GM12892 (cell line): ENCODE results near the gene TANGO2.

ENCODE experiments used
- DNase-seq: peaks from one replicate; pipeline ENCODE4 v3.0.0; 2011; ENCODE audit not compliant: insufficient read length
- FAIRE-seq: peaks from 2 replicates; lab custom pipeline; 2011; peaks lifted over from hg19 to GRCh38; lab: Jason Lieb, UNC
- POLR2A ChIP-seq: IDR thresholded peaks from 2 replicates; pipeline ENCODE4 v1.6.1; 2011; ENCODE audit warnings: low read depth, low read length, control low read depth
- POLR2AphosphoS5 ChIP-seq: IDR thresholded peaks from 2 replicates; pipeline ENCODE4 v1.6.1; 2011; ENCODE audit warnings: low read depth, low read length, control low read depth
- TAF1 ChIP-seq: IDR thresholded peaks from 2 replicates; pipeline ENCODE4 v1.6.1; 2011; ENCODE audit warnings: low read depth, mild to moderate bottlenecking, control low read depth, low read length, borderline replicate concordance

Gene TANGO2

DNA sequence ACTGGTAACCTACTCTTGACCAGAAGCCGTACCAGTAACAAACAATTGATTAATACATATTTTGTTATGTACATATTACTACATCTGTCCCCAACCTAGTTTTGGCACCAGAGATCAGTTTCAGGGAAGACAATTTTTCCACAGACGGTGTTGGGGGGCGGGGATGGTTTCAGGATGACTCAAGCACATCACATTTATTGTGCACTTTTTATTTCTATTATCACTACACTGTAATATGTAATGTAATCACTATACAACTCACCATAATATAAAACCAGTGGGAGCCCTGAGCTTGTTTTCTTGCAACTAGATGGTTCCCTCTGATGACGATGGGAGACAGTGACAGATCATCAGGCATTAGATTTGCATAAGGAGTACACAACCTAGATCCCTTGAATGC, 74.6 kb downstream of the TANGO2 start:
- DNase-seq: no peak
- no peak for FAIRE-seq
- TF ChIP-seq POLR2A: no peak
- TF ChIP-seq TAF1: no peak
- TF ChIP-seq POLR2AphosphoS5: no peak

DNA sequence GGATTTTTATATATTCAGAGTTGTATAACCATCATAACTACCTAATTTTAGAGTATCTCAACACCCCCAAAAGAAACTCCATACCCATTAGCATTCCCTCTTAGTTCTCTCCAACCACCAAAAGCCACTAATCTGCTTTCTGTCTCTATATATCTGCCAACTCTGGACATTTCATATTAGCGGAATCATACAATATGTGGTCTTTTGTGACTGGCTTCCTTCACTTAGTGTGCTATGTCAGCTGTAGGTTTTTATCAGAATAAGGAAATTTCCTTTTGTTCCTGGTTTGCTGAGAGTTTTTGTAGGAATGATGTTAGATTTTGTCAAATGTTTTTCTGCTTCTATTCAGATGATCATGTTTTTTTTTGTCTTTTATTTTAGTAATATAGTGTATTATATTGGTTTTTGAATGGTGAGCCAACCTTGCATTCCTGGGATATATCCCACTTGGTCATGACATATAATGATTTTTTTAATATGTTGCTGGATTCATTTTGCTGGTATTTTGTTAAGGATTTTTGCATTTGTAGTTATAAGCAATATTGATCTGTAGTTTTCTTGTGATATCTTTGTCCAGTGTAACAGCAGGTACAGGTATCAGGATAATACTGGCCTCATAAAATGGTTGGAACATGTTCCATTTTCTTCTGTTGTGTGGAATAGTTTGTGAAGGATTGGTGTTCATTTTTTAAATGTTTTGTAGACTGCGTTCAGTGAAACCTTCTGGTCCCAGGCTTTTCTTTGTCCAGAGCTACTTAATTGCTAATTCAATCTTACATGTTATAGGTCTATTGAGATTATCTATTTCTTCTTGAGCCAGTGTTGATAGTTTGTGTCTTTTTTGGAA, 75.9 kb downstream of the TANGO2 start:
- no peak for FAIRE-seq

DNA sequence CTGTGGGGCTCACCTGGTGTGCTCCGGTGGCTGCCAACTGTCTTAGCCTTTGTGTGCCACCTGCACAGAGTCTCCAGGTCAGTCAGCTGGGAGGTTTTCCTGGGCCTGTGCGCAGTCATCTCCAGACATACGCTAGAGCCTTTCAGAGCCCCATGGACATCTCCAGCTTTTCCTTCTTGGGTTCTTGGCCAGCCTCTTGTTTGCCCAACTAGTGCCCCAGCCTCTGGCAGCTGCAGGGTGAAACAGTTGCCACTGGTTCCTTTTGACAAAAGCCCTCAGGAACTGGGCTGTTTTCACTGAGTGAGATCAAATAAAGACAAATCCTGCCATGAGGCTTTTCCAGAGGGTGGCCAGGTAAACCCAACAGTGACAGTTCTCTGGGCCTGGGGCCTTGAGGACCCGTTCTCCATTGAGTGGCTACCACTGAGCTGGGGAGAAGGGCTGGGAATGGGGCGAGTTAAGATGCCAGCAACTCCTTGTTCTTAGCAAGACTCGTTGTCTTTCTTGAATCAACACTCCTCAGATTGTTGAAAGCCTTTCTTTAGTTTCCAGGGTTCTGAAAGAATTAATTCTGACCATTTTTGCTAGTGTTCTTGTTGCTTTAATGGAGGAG, 78.3 kb downstream of the TANGO2 start:
- no peak for TF ChIP-seq TAF1
- no peak for TF ChIP-seq POLR2A
- no peak for TF ChIP-seq POLR2AphosphoS5
- DNase-seq (no peak), FAIRE-seq (no peak)

More for the DNA sequence above, 75.9 kb downstream of the TANGO2 start:
- DNase-seq: no peak
- TF ChIP-seq POLR2A: no peak
- no peak for TF ChIP-seq TAF1
- TF ChIP-seq POLR2AphosphoS5: no peak

DNA sequence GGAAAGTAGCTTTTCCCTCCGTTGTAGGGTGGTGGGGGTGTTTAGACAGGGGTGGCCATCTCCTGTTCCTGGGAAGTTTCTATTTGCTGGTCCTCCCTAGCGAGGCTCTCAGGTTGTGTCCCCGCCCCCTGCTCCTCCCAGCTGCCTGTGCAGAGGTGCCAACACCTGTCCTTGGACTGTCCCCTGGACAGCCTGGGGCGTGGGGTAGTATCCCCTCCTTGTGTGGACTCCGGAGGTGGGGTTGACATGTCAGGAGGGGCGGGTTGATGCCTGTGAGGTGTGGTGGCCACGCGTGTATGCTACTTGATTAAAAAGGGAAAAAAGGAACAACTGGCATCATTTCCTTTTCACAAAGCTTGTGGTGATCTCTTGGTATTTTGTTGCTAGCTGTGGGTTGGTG, 80.7 kb downstream of the TANGO2 start:
- FAIRE-seq: no peak
- DNase-seq: no peak
- no peak for TF ChIP-seq POLR2A
- no peak for TF ChIP-seq TAF1
- no peak for TF ChIP-seq POLR2AphosphoS5

DNA sequence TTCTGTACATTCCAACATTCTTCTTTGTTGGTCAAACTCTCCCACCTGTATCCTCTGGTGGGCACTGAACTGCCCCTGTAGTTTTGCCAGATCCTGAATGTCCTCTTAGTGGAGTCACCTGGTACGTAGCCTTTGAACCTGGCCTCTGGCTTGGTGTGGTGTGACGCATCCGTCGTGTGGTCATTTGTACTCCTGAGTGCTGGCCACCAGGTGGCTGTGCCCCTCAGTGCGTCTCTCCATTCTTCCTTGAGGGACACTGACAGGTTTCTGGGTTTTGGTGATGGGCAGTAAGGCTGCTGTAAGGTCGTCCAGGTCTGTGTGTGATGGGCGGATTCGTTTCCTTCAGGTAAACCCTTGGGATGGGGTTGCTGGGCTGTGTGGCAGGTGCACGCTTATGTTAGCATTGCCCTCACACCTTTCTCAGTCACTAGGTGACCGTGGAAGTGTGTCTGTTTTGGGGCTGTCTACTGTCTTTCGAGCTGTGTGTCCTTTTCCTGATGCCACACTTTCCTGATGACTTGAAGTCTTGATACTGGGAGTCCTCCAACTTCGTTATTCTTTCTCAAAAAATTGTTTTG, 81.4 kb downstream of the TANGO2 start:
- no peak for DNase-seq
- TF ChIP-seq POLR2A: no peak
- no peak for TF ChIP-seq POLR2AphosphoS5
- TF ChIP-seq TAF1: no peak
- FAIRE-seq: no peak

DNA sequence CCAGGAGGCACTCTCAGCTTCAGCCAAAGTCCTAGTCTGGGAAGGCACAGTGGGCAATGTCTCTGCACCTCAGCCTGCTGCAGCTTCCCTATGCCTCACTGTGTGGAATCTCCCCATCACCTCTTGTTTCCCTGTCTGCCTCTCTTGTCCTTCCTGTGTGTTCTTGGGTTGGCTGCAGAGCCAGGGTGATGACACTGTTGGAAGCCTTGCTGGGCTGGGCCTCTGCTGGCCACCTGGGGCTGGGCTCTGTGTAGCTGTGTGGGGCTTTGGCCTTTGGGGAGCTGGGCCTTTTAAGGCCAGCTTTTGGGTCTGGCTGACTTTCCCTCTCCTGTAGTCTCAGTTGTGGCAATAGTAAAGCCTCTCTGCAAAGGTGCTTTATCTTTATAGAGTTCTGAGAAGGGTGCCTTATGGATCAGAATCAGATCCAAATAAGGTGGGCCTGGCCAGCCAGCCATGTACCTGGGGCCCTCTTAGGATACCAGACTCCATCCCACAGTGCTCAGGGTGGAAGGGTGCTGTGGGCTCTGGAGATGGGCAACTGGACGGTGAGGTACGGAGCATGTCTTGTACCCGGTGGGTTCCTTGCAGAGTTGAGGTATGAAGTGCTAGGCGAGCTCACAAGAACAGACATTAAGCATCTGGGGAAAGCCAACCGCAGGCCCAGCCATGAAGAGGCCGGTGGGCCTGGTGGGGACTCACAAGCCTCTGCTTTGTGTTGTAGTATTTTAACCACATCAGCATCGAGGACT, 84.7 kb downstream of the TANGO2 start:
- DNase-seq: no peak
- FAIRE-seq: no peak
- TF ChIP-seq TAF1: no peak
- TF ChIP-seq POLR2AphosphoS5: no peak
- TF ChIP-seq POLR2A: no peak

DNA sequence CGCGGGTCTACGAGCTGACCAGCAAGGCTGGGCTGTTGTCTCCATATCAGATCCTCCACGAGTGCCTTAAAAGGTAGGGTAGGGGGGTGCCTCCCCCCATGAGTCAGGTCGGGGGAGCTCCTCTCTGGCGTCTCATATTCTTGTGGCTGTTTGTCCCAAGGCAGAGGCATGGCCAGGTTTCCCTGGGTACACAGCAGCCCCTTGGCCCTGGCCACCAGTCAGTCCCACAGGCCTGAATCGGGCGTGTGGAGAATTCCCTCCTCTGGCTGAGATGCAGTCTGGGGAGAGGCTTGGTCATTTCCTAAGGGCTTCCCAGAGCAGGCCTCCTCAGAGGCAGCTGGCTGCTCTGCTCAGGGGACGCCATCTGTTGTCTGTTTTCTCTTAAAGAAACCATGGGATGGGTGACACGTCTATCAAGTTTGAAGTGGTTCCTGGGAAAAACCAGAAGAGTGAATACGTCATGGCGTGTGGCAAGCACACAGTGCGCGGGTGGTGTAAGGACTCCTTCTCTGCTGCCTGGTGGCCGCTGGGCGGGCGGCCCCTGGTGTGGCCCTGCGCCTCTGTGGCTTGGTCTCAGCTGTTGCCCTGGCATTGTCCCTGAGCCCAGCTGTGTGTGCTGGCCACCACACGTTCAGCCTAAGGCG, 85.4 kb downstream of the TANGO2 start:
- DNase-seq (no peak), FAIRE-seq (no peak)
- TF ChIP-seq POLR2AphosphoS5: no peak
- no peak for TF ChIP-seq TAF1
- TF ChIP-seq POLR2A: no peak

DNA sequence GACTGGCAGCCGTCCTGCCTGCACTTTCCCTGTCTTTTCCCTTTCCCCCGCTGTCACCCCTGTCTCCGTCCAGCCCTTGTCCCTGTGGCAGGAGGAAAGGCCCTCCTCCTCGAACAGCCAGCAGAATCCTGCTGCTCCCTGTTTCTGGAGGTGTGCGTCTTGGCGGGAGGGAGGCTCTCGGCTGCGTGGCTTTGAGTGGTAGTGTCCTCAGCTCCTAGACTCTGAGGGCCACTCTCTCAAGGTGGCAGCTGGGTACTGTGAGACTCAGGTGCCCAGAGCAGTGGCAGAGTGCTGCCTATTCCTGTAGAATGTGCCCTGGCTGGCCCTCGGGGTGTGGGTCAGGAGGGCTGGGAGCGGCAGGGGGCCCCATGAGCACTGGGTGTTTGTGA, 85.9 kb downstream of the TANGO2 start:
- FAIRE-seq: no peak
- TF ChIP-seq POLR2A: no peak
- no peak for TF ChIP-seq POLR2AphosphoS5
- no peak for TF ChIP-seq TAF1
- no peak for DNase-seq

DNA sequence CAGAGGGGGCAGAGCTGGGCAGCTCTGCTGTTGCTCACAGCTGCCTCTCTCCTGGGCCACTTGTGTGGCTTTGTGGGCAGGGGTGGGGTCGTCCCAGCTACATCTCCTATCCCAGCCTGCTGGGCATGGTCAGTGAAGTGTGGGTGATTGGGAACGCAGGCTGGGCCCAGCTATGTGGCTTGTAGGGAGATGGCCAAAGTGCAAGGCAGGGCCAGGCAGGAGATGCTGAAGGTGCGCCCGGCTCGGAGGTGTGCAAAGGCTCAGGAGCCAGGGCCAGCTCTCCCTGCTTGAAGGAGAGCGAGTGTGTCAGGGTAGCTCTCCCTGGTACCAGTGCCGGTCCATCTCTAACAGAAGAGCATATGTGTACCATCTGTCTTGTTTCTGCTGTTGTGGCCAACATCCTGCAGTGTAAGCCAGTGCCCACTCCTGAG, 86.6 kb downstream of the TANGO2 start:
- DNase-seq (no peak), FAIRE-seq (no peak)
- TF ChIP-seq TAF1 (no peak), POLR2A (no peak), POLR2AphosphoS5 (no peak)

DNA sequence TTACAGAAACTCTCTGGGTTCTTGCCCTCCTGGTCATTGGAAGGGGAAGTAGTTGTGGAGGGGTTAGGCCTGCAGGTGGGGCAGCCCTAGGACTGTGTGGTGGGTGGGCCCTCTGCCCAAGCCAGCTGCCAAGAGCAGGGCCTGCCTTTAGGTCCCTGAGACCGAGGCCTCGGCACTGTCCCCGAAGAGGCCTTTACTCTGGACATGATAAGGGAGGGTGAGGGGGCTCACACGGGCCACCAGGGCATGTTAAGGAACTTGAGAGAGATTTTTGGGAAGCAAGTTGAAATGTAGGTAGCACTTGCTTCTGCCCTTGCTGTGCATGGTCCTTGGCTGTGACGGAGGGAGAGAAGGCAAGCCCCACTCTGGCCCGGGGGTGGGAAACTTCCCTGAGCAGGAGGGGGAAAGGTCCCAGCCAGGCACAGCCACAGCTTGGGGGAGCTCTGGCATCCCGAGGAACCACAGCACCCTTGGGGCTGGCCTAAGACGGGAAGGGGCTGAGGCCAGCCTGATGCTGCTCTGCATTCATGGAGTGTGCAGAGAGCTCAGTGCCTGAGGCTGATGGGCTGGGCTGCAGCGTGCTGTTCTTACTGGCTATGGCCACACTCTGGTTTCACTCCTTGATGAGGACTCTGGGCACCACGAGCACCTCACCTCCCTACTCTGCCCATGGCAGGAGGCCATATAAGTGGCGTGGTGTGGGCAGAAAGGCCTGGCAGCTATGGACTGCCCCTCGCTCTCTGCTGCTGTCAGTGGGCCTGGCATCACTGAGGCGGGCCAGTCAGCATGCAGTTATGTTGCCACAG, 87.2 kb downstream of the TANGO2 start:
- TF ChIP-seq POLR2AphosphoS5 (peak; percentile 38; the same call in 1 of the 2 replicates), TAF1 (no peak), POLR2A (no peak)
- no peak for FAIRE-seq
- no peak for DNase-seq
